ENCODE measurements around the gene CADM4.
"Not testable (repeated sequence)": the region's sequence is repeated elsewhere in the genome, so short reads cannot be mapped to it uniquely, and the experiment has no call there.

Gene CADM4

GRCh38 chr19:43662487-43662886 is 22.8 kb upstream of the CADM4 start:
- no peak for DNase-seq

DNA sequence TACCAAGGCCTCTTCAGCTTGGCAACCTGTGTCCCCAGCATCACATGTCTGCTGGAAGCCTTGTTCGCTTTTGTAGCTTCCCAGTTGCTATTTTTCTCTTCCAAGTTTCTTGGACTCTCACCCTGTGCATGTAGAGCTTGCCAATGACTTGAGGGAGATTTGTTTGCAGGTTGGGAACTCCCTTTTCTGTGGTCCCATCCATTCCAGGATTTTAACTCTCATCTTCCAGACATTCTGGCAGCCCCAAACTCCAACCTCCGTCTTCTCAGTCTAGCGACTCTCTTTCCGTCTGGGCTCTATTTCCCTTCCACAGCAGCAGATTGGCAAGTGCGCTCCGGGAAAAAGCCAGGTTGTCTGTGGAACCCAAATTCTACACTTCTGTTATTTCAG is 21.3 kb upstream of the CADM4 start:
- no peak for DNase-seq

DNA sequence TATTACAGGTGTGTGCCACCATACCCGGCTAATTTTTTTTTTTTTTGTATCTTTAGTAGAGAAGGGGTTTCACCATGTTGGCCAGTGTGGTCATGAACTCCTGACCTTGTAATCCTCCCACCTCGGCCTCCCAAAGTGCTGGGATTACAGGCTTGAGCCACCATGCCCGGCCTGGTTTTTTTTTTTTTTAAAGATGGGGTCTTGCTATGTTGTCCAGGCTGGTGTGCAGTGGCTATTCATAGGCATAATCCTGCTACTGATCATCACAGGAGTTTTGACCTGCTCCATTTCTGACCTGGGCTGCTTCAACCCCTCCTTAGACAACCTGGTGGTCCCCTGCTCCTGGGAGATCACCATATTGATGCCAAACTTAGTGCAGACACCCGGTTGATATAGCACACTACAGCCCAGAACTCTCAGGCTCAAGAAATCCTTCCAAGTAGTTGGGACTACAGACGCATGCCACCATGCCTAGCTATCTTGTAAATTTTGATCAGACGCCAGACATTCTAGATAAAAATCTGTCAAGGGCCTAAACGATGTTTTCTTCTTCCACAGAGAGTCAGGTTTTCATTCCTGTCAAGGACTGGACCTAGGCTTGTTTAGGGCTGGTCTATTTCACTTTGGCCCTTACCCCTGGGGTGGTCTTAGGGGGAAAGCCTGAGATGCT is 20.8 kb upstream of the CADM4 start:
- no peak for DNase-seq

DNA sequence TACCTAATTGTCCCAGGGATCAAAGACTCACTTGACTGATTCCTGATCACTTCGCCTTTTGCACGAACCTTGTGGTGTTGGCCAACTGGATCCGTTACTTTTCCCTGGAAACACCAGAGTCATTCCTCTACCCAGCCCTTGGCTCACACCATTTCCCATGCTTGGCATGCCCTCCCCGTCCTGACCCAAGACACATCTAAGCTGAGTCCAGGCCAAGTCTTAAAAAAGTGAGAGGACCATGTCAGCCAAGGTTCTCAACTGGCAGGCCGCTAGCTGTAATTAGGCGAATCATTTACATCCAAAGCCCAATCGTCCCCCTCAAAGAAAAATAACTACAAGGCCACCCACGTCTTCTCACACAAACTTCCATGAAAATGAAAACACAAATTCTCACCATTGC is 18.8 kb upstream of the CADM4 start:
- DNase-seq: no peak

GRCh38 chr19:43658001-43658400 is 18.4 kb upstream of the CADM4 start:
- DNase-seq: no peak

DNA sequence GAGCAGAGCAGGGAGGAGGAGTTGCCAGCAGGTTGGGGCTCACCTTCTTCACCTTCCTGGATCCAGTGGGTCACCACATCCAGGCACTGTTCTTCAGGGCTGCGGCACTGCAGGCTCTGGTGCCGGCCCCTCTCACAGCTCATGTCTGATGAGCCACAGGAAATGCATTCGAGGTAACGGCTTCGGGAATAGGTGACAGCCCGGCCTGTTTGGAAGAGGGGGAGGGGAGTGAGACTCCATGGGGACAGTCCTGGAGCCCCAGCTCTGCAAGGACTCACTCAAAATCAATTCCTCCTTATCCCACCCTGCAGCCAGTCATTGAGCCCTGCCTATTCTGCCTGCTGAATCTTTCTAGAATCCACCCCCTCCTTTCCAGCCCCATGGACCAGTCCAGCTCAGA is 16.8 kb upstream of the CADM4 start:
- no peak for DNase-seq

DNA sequence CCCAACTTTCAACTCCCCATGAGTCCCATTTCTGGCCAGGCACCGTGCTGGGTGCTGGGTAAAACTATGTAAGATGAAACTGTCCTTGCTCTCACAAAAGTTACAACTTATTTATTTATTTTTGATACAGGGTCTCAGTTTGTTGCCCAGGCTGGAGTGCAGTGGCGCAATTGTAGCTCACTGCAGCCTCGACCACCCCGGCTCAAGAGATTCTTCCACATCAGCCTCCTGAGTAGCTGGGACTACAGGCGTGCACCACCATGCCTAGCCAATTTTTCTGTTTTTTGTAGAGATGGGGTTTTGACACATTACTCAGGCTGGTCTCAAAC is 12.9 kb upstream of the CADM4 start:
- no peak for DNase-seq

- DNase-seq: peak; percentile 45
Observed at GRCh38 chr19:43651758-43652545, 12.3 kb upstream of the CADM4 start.

DNA sequence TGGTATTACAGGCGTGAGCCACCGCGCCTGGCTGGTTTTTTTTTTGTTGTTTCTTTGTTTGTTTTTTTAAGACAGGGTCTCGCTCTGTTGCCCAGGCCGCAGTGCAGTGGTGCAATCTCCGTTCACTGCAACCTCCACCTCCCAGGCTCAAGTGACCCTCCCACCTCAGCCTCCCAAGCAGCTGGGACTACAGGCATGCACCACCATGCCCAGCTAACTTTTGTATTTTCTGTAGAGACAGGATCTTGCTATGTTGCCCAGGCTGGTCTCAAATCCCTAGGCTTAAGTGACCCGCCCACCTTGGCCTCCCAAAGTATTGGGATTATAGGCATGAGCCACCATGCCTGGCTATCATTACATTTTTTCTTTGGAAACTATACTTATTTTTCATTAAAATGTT is 10.6 kb upstream of the CADM4 start:
- DNase-seq: not testable (repeated sequence)

DNA sequence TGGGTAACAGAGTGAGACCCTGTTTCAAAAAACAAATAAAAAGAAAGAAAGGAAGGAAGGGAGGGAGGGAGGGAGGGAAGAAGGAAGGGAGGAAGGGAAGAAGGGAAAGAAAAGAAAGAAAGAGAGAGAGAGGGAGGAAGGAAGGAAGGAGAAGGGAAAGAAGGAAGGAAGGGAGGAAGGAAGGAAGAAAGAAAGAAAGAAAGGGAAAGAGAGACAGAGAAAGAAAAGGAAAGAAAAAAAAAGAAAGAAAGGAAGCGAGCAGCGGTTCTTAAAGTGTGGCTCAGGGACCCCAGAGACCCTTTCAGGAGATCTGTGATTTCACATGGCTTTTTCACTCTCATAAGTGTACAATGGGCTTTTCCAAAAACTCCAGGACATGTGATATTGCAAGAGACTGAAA is 9.9 kb upstream of the CADM4 start:
- no peak for DNase-seq

- no peak for DNase-seq
Observed at GRCh38 chr19:43648633-43649032, 9.0 kb upstream of the CADM4 start.

DNA sequence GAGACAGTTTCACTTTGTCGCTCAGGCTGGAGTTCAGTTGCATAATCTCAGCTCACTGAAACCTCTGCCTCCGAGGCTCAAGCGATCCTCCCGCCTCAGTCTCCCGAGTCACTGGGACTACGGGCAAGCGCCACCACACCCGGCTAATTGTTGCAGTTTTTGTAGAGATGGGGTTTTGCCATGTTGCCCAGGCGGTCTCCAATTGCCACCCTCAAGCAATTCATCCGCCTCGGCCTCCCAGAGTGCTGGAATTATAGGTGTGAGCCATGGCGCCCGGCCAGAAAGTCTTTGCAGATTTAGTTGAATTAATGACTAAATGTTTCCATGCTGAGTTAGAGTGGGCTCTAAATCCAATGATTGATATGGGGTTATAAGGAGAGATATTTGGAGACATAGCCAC is 4.5 kb upstream of the CADM4 start:
- DNase-seq: no peak

GRCh38 chr19:43643326-43643725 is 3.7 kb upstream of the CADM4 start:
- no peak for DNase-seq

DNA sequence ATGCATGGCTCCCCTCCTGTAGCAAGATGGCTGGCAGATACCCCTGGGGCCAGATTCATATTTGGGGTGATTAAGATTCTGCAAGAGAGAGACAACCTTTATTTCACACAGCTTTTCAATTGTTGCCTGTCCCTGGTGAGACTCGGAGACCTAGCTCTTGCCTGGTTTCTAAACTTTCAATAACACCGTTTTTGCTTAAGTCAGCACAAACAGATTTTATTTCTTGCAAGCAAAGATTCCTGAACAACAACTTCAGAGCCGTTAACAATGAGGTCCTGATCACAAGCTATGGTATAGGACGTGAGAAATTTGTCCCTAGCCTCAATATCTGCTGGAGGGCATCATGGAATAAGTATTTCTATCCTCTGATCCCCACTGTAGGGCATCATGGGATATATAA is 2.9 kb upstream of the CADM4 start:
- DNase-seq: no peak

DNA sequence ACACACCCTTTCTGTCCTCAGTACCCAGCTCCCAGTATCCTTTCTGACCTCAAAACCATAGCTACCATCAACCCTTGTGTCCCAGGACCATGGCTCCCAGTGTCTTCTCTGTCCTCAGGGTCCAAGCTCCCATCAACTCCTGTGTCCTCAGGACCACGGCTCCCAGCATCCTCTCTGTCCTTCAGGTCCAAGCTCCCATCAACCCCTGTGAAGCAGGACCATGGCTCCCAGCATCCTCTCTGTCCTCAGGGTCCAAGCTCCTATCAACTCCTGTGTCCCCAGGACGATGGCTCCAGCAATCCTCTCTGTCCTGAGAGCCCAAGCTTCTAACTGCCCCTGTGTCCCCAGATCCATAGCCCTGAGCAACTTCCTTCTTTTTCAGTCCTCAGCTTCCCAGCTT is 1.7 kb upstream of the CADM4 start:
- no peak for DNase-seq

DNA sequence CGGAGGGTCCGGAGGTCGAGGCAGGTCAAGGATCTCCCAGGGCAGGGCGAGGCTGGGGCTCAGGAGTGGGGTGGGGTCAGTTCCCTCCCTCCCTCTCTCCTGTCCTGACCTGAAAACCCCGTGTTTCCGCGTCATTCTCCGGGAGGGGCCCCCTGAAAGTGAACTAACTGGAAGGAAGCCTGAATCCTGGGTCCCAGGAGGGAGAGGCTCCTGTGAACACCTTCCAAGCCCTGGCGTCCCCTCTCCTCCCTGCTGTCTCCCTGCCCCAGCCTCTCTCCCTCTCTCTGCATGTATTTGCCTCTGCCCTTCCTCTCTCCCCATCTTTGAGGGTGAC is 741 bp upstream of the CADM4 start:
- no peak for DNase-seq

- no peak for DNase-seq
Observed at GRCh38 chr19:43638995-43639518, 593 bp downstream of the CADM4 start.

GRCh38 chr19:43638214-43638994 is 1.2 kb downstream of the CADM4 start:
- no peak for DNase-seq

DNA sequence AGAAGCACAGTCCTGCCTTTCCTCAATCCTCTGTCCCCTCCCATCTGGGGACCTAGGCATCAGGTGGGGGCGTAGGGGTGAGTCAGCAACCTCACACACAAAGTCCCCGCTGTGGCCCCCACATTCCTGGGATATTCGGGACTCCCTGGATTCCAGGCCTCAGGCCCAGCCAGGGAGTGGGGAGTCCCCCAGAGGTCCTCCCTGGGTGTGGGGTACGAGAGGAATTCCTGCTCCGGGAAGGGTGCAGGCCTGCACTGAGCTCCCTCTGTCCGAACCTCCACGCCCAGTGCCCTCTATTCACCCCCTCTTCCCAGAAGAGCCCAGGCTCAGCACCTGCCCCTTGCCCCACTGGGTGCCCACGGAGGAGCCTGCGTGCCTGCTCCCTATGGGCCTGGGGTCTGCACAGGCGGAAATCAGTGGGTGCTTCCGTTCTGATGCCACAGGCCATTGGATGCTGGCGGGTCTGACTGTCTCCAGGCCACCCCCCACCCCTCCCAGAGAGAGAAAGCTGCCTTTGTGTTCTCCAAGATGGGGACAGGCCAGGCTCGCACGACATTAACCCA is 3.4 kb downstream of the CADM4 start:
- DNase-seq: no peak

DNA sequence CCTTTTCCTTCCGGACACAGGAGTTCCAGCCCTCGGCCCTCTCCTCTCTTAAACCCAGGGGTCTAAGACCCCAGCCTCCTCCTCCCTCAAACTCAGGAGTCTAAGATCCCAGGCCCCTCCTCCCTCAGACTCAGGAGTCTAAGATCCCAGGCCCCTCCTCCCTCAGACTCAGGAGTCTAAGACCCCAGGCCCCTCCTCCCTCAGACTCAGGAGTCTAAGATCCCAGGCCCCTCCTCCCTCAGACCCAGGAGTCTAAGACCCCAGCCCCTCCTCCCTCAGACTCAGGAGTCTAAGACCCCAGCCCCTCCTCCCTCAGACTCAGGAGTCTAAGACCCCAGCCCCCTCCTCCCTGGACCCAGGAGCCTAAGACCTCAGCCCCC is 4.1 kb downstream of the CADM4 start:
- DNase-seq: not testable (repeated sequence)

DNA sequence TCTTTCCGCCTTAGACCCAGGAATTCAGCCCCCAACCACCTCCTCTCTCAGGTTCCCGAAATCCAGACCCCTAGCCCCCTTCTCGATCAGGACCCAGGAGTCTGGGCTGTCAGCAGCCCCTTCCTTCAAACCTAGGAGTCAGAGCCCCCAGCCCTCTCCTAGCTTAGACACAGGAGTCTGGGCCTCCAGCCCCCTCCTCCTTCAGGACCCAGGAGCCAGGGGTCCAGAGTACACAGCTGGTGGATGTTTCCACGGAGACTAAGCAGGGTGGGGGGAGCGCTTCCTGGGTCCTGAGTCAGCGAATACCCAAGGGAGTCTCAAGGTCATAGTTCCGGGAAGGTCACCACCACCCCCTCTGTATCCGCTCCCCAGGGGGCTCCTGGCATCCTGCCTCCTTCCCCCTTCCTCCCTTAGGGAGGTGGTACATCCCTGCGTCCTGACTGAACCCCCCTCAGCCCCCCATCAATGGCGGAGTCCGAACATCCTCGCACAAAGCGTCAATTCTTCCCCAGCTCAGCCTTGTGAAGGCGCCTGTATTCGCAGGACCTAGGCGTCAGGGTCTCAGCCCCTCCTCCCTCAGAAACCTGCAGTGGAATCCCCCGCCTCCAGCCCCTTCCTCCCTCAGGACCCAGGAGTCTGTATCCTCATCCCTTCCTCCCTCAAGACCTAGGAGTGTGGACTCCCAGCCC is 4.6 kb downstream of the CADM4 start:
- no peak for DNase-seq

- DNase-seq: no peak
Observed at GRCh38 chr19:43634506-43634871, 5.2 kb downstream of the CADM4 start.

DNA sequence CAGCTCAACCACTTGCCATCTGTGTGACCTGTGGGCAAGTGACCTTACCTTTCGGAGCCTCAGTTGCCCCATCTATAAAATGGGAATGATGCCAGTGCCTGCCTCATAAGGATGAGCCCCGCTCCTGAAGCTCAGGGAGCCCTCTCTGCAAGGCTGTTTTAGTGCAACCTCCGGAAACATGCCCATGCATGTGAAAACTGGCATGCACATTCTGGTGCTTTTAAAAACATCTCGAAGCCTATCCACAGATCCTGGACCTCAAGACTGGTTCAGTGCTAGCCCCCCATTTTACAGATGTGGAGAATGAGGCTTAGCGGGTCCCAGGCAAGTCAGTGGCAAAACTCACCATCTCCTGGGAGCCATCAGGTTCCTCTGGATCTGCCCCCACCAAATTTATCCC is 5.6 kb downstream of the CADM4 start:
- DNase-seq: no peak
